ENCODE measurements around the gene TRIM25. TPM values are rescaled to one million over a fixed set of nuclear protein-coding genes. Genes with fewer than 3 reads are reported as not detected.

Gene TRIM25
- polyA plus RNA-seq, 1 of the 3 experiments (the other 2 are of a cell fraction): 17.1 TPM

- H3K4me2 ChIP-seq: no peak overlapping the region
- H3K4me1 ChIP-seq (ENCODE audit: control insufficient read depth in 1 of 2, insufficient read depth in 2 of 2, low read depth in 1 of 2, low read length in 1 of 2): peaks cover 0 to 7% of the 10 kb centered on the region in 2 experiments; a peak in 1 of 4 replicates
- no peak overlapping the region for H3K4me3 ChIP-seq (ENCODE audit: low read depth in 2 of 2, low read length in 1 of 2)
- ChIA-PET POLR2A (no interaction called here), CTCF (interaction anchor here (0.5 to 3.0 kb wide), 2 partner anchors 44 to 114 kb away, joined by 3 to 24 read pairs; partner anchors contain the start of gene SCPEP1)
- 94% methylated on average over 8 of the region's 8 CpGs for WGBS (ENCODE audit: low lambda C conversion rate)
- TF ChIP-seq CHD2 (IDR thresholded peaks at IDR 0.05; ENCODE audit: low read length, partially characterized antibody) (no peak), NFIC (IDR thresholded peaks at IDR 0.05; ENCODE audit: borderline replicate concordance) (no peak), TEAD4 (IDR thresholded peaks at IDR 0.05; ENCODE audit: borderline replicate concordance, insufficient read depth) (no peak), EZH2phosphoT487 (IDR thresholded peaks at IDR 0.05; ENCODE audit: borderline replicate concordance, low read depth) (no peak), JUND (IDR thresholded peaks at IDR 0.05) (no peak), USF1 (IDR thresholded peaks at IDR 0.05; ENCODE audit: borderline replicate concordance, low read depth) (no peak), MEF2A (IDR thresholded peaks at IDR 0.05; ENCODE audit: borderline replicate concordance, low read depth) (no peak), GATA2 (CRISPR knock-in tag; IDR thresholded peaks at IDR 0.05) (no peak), YY1 (IDR thresholded peaks at IDR 0.05; ENCODE audit: low read depth) (no peak), TCF12 (IDR thresholded peaks at IDR 0.05) (no peak), POLR2AphosphoS5 (IDR thresholded peaks at IDR 0.05; ENCODE audit: low read depth, low read length) (no peak), EP300 (IDR thresholded peaks at IDR 0.05; ENCODE audit: borderline replicate concordance in 1 of 2, low read depth in 1 of 2, low read length in 1 of 2) (no peak), RFX5 (IDR thresholded peaks at IDR 0.05; ENCODE audit: low read length) (no peak), SIN3A (IDR thresholded peaks at IDR 0.05; ENCODE audit: borderline replicate concordance, low read depth, low read length) (no peak), NRF1 (IDR thresholded peaks at IDR 0.05; ENCODE audit: low read depth, low read length) (no peak), IRF3 (IDR thresholded peaks at IDR 0.05; ENCODE audit: low read depth, low read length) (no peak), USF2 (IDR thresholded peaks at IDR 0.05; ENCODE audit: borderline replicate concordance, low read depth, low read length) (no peak), MXI1 (IDR thresholded peaks at IDR 0.05; ENCODE audit: low read depth, low read length) (no peak), RXRA (IDR thresholded peaks at IDR 0.05; ENCODE audit: borderline replicate concordance, low read depth) (no peak)
- no peaks in the 10 kb centered on the region for H3K79me2 ChIP-seq (ENCODE audit: insufficient read depth)
- no peaks in the 10 kb centered on the region for H3K27me3 ChIP-seq (ENCODE audit: insufficient read depth)
- DNase-seq: no peak
- peaks cover 7% of the 10 kb centered on the region for H3F3A ChIP-seq (replicated peaks; ENCODE audit: insufficient read depth)
- H4K20me1 ChIP-seq (ENCODE audit: insufficient read depth): no peaks in the 10 kb centered on the region
- no peaks in the 10 kb centered on the region for H3K9me2 ChIP-seq
- no peak overlapping the region for H2AFZ ChIP-seq (ENCODE audit: low read depth)
- peaks cover 23 to 54% of the 10 kb centered on the region in 2 experiments for H3K36me3 ChIP-seq (replicated peaks in 1 of 2; ENCODE audit: control insufficient read depth in 1 of 2, insufficient read depth in 2 of 2, low read length in 1 of 2)
- no peak overlapping the region for H3K27ac ChIP-seq (ENCODE audit: low read depth in 2 of 2, low read length in 1 of 2)
- H3K9ac ChIP-seq: no peak overlapping the region
- peaks cover 36% of the 10 kb centered on the region for H3K9me3 ChIP-seq
Measured at GRCh38 chr17:56933151-56933745, 19.4 kb upstream of the TRIM25 start.
